ENCODE data around the gene APBB2.

APBB2 gene

DNA sequence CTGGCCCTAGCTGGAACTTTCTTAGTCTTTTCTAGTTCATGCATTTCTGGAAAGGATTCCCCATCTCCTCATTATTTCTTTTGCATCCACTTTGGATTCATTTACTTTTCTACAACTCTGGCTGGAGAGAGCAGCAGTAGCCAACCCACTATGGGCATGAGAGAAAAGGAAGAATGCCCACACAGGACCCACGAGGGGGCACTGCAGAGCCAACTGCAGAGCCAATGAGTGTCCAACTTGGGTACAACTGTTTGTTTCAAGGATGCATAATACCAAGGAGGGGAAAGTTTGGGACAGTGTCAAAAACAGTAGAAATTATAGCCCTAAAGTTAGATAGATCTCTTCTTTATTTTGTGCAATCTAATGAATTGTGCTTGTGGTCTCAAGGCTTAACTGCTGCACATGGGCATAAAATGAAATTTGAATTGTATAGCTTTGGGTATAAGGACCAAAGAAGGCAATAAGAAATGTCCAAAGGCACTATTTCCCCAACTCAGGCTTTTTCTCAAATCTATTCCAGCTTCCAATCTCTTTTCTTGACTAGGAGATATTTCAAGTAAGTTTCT lies 233.9 kb downstream of the APBB2 start:
- ChIA-PET POLR2A (no interaction called here), CTCF (interaction anchor here (0.8 to 7.6 kb wide), 10 partner anchors 12 to 238 kb away, joined by 3 to 85 read pairs (median 4); partner anchors contain the start of gene APBB2)
- peak; percentile 23 for DNase-seq (ENCODE audit: extremely low spot score)
- TF ChIP-seq, protein P1, sequence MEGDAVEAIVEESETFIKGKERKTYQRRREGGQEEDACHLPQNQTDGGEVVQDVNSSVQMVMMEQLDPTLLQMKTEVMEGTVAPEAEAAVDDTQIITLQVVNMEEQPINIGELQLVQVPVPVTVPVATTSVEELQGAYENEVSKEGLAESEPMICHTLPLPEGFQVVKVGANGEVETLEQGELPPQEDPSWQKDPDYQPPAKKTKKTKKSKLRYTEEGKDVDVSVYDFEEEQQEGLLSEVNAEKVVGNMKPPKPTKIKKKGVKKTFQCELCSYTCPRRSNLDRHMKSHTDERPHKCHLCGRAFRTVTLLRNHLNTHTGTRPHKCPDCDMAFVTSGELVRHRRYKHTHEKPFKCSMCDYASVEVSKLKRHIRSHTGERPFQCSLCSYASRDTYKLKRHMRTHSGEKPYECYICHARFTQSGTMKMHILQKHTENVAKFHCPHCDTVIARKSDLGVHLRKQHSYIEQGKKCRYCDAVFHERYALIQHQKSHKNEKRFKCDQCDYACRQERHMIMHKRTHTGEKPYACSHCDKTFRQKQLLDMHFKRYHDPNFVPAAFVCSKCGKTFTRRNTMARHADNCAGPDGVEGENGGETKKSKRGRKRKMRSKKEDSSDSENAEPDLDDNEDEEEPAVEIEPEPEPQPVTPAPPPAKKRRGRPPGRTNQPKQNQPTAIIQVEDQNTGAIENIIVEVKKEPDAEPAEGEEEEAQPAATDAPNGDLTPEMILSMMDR (IDR thresholded peaks at IDR 0.05; ENCODE audit: control extremely low read depth, extremely low read depth, low read depth, missing control alignments) = peak; percentile 20

DNA sequence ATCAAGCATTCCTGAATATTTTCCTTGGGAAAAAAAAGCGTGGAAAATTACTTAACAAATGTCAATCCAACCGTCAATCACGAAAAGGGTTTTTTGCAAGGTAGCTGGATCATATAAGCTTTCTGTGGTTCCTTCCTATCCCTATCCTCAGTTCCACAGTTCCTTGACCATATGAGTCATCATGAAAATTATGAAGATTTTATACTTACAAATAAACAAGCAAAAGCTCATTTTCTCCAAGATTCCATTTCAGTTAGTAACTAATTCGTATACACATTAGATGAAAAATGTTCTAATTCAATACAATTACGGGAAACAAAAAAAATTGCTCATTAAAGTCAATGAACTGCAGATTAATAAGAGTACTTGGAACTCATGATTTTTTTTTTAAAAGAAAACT lies 235.8 kb downstream of the APBB2 start:
- TF ChIP-seq, protein P1 (IDR thresholded peaks at IDR 0.05; ENCODE audit: control extremely low read depth, extremely low read depth, low read depth, missing control alignments) = no peak
- DNase-seq (ENCODE audit: extremely low spot score) = no peak
- ChIA-PET CTCF (interaction anchor here (1.5 to 7.6 kb wide), 3 partner anchors 201 to 683 kb away, joined by 3 to 85 read pairs (median 3); partner anchors contain the start of gene APBB2), POLR2A (no interaction called here)

DNA sequence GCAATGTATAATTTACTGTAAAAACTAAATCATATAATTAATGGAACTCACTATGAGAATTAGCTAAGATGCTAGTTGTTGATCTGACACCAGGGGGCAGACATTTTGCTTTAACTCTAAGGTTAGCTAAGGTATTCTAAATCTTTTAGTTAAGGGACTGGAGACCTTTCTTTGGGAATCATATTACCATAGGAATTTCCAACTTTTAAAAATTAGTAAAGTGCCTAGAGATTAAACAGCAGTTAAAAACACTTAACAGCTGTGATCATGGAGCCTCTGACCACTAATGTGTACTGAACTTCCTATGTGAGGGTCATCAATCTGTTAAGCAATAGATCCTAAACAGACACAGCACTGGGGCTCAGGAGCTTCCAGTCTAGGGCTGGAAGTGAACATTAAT lies 238.0 kb downstream of the APBB2 start:
- TF ChIP-seq, protein P1 (IDR thresholded peaks at IDR 0.05; ENCODE audit: control extremely low read depth, extremely low read depth, low read depth, missing control alignments) = peak; percentile 49
- peak; percentile 49 for DNase-seq (ENCODE audit: extremely low spot score)
- POLR2A ChIA-PET = no interaction called here
- CTCF ChIA-PET = interaction anchor here (0.7 to 7.6 kb wide), 24 partner anchors 9 to 685 kb away, joined by 3 to 85 read pairs (median 4); partner anchors contain the start of gene APBB2

DNA sequence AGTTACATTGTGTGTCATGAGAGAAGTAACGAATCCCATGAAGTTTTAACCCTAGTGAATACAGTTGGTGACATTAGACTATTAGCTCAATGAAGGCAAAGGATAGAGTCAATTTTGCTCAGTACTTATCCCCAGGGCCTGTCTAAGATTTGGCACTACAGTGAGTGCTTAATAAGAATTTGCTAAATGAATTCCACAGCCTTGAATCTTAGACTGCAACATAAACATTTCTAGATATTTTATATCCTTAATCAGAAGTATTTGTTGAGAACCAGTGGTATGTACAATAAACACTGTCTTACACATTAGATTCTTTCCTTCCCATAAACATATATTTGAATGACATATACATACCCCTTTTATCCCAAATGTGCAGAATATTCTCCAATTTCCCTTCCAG lies 241.6 kb downstream of the APBB2 start:
- TF ChIP-seq, protein P1 (IDR thresholded peaks at IDR 0.05; ENCODE audit: control extremely low read depth, extremely low read depth, low read depth, missing control alignments) = no peak
- POLR2A ChIA-PET = no interaction called here
- DNase-seq (ENCODE audit: extremely low spot score) = no peak
- CTCF ChIA-PET = interaction anchor here (1.0 to 1.5 kb wide), 4 partner anchors 12 to 241 kb away, joined by 3 to 4 read pairs (median 3); partner anchors contain the start of gene APBB2

DNA sequence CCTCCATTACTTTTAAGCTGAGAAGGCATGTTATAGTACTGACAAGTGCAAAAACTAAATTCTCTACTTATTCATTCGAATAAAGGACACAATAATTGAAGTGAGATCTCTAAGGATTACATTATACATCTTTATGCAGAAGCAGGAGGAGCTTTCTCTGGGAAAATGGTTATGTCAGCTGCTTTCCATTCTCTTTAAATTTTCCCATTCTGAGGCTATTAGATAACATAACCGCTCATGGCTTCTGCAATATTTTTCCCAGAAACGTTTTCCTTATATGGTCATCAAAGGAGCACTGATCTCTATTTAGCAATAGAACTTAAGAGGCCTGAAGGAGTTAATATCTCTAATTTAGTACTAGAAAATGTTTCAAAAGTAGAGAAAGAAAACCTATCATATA lies 243.0 kb downstream of the APBB2 start:
- TF ChIP-seq, protein P1 (IDR thresholded peaks at IDR 0.05; ENCODE audit: control extremely low read depth, extremely low read depth, low read depth, missing control alignments) = no peak
- ChIA-PET CTCF (interaction anchor here (1.0 to 1.4 kb wide), 2 partner anchors 15 to 44 kb away, joined by 3 read pairs; no protein-coding TSS in a partner anchor), POLR2A (no interaction called here)
- DNase-seq (ENCODE audit: extremely low spot score) = no peak

DNA sequence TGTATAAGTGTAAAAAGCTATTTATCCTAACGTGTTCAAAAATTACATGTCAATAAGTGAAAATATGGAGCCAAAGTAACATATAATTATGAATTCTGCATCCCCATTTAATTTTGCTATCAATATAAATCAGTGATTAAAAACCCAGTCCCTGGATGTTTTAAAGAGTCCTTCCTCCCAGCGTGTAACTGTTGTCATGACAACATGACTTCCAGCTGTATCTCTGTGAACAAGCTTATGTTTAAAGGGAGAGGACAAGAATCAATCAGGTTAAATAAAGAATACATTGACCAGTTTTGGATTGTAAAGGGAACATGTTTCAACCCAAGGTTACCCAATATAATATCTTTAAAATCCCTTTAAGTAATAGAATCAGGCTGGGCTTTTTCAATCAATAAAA lies 244.8 kb downstream of the APBB2 start:
- CTCF ChIA-PET = interaction anchor here (0.7 kb wide), 1 partner anchor 12 kb away, joined by 3 read pairs; no protein-coding TSS in a partner anchor
- TF ChIP-seq, protein P1 (IDR thresholded peaks at IDR 0.05; ENCODE audit: control extremely low read depth, extremely low read depth, low read depth, missing control alignments) = no peak

More for the DNA sequence above, 244.8 kb downstream of the APBB2 start:
- DNase-seq (ENCODE audit: extremely low spot score) = no peak
- POLR2A ChIA-PET = no interaction called here

Measured in GM10248 (cell line).